Peyer's patch (tissue), 4 donors: ENCODE measurements around the gene TXNRD2.

ENCODE experiments used
- POLR2A ChIP-seq, 2 donors: fragments of 450-650 bp; IDR thresholded peaks; one replicate each; pipeline ENCODE4 v1.5.1; 2017; ENCODE audit warnings: antibody characterized with exemption in 2 of 2, mild to moderate bottlenecking in 2 of 2, moderate library complexity in 2 of 2
- TF ChIP-seq, protein P1 (sequence below), 6 experiments: fragments of 450-650 bp in 4 of 6; fragments of 200-600 bp in 2 of 6; sonication (generic) in 1 of 6; IDR thresholded peaks; one replicate each; pipeline ENCODE4 v1.5.1; 2017 to 2019; ENCODE audit warnings: antibody characterized with exemption in 6 of 6, mild to moderate bottlenecking in 3 of 6, moderate library complexity in 1 of 6

DNA sequence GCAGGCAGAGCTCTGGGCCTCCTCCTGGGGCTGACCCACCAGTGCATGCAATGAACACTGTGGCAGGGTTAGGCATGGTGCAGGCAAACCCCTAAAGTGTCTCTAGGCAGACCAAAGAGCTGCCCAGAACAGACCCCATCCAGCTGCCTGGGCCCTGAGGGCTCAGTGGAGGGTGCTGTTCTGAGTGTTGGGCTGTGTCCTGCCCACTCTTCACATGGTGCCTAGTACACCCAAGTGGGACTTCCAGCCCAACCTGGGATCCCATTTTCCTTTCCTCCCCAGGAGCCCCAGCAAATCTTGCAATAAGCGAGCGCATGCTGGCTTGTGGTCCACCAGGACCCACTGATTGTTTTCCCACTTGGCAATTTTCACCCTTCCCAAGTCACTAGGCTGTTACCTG is 48.6 kb upstream of the TXNRD2 start:
- TF ChIP-seq, protein P1, sequence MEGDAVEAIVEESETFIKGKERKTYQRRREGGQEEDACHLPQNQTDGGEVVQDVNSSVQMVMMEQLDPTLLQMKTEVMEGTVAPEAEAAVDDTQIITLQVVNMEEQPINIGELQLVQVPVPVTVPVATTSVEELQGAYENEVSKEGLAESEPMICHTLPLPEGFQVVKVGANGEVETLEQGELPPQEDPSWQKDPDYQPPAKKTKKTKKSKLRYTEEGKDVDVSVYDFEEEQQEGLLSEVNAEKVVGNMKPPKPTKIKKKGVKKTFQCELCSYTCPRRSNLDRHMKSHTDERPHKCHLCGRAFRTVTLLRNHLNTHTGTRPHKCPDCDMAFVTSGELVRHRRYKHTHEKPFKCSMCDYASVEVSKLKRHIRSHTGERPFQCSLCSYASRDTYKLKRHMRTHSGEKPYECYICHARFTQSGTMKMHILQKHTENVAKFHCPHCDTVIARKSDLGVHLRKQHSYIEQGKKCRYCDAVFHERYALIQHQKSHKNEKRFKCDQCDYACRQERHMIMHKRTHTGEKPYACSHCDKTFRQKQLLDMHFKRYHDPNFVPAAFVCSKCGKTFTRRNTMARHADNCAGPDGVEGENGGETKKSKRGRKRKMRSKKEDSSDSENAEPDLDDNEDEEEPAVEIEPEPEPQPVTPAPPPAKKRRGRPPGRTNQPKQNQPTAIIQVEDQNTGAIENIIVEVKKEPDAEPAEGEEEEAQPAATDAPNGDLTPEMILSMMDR (IDR thresholded peaks at IDR 0.05), result no peak
- no peak for TF ChIP-seq POLR2A (IDR thresholded peaks at IDR 0.05)
